D341Med (cell line): ENCODE data around the gene MPRIP.

ENCODE experiments used
- DNase-seq: peaks from one replicate; pipeline ENCODE4 v3.0.0; 2012; ENCODE audit warnings: low spot score

The MPRIP gene

DNA sequence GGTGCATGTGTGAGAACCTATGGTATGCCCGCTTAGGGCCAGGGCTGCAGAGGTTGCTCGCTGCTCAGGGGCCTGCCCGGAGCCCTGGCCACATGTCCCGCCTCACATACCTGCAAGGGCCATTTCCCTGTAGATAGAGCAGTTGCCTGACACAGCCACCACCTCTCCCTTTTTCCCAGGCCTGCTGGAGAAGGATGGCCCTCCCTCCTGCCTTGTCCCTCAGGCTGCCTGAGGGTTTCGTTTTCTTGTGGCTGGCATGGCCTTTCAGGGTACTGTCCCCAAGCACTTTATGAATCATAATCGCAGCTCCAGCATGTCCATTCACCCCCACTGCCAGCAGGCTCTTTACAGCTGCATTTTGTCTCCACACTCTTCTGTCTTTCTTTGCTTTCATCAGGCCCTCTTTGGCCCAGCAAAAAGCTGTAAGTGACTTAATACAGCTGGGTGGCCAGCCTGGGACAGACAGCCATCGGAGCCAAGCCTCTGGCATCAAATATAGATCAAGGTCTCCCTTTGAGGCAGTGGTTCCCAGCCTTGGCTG is 65.7 kb downstream of the MPRIP start:
- no peak for DNase-seq

DNA sequence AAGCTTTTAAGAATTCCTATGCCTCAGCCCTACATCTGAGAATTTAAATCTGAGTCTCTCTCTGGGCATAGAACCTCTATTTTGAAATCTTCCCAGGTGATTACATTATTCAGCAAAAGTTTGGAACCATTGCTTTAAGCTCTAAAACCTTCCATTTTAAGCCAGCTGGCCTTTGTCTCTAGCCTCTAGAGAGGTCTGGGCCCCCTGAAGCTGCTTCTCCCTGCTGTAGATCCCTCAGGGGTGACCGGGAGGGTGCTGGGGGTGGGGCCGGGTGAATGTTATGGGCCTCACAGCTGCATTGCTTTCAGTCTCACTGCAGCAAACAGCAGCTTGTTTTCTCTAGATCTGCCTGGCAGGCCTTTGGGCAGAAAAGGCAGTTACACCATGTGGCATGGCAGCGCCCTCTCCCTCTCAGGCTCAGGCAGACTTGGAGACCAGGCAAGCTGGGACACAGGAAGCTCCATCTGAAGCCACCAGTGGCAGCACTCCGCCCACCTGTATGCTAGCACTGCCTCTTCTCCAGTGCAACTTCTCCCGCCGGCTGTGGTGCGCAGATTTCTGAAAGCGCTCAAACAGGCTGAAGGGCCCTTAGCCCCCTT is 66.3 kb downstream of the MPRIP start:
- no peak for DNase-seq

GRCh38 chr17:17109256-17109655 is 67.0 kb downstream of the MPRIP start:
- DNase-seq: no peak

GRCh38 chr17:17109907-17110306 is 67.7 kb downstream of the MPRIP start:
- no peak for DNase-seq

GRCh38 chr17:17110520-17110919 is 68.3 kb downstream of the MPRIP start:
- DNase-seq: no peak

DNA sequence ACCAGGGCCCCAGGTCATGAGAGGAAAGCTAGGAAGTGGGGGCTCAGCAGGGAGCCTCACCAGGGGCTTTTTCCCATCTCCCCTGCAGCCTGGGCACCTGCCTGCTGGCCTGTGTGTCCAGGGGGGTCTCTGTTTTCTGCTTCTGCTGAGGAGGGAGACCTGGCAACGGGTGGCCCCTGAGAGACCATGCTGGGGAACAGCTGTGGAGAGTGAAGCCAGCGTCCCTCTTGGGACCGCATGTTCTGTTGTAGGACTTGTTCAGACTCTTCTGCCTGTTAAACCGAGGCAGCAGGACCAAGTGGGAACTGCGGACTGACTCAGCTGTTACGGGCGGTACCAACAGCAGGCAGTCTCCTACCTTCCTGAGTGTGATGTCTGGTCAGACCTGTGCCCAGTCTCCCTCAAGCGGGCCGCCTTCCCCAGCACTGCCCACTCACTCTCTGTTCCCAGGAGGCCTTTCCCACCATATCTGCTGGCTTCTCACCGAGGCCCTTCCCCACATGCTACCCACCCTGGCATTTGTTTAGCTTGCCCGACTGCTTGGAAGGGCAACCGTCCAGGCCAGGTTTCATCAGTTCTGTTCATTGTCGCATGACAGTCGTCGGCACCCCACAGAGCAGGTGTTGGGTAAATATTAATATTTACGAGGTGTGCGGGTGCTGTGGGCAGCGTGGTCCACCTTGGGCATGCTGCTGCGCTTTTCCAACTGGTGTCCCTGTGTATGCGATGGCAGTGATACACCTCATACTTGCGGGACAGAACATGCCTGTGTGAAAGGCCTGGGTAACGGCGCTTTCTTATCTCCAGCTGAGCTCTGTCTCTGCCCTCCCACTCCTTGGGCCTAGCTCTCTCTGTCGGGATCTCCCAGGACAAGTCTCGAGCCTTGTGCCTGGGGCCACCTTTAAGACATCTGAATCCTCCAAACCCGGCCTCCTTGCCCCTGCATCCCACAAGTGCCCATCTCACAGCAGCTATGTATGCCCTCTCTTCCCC is 69.4 kb downstream of the MPRIP start:
- DNase-seq: no peak

DNA sequence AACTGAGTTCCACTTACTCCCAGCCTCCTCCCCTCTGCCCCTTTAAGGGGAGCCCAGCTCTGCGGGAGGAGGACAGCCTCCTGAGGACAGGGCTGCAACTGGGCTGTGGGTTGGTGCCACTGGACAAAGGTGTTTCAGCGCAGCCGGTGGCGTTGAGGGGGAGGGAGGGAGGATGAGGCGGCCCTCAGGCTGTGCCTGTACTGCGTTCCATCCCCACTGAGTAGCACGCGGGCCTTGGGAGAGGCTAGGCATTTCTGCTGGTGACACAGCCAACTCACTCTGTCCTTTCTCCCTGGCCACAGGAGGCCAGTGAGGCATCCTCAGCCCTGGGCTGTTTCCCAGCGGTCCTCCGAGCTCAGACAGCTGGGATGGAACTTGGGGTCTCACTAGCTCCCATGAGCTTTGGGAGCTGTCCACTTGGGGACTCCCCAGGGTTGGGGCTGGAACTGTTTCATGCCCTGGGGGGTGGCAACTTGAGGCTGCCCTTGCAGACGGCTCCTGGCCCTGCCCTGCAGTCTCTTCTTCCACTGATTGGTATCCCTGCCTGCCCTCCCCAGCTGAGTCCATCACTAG is 70.5 kb downstream of the MPRIP start:
- no peak for DNase-seq

DNA sequence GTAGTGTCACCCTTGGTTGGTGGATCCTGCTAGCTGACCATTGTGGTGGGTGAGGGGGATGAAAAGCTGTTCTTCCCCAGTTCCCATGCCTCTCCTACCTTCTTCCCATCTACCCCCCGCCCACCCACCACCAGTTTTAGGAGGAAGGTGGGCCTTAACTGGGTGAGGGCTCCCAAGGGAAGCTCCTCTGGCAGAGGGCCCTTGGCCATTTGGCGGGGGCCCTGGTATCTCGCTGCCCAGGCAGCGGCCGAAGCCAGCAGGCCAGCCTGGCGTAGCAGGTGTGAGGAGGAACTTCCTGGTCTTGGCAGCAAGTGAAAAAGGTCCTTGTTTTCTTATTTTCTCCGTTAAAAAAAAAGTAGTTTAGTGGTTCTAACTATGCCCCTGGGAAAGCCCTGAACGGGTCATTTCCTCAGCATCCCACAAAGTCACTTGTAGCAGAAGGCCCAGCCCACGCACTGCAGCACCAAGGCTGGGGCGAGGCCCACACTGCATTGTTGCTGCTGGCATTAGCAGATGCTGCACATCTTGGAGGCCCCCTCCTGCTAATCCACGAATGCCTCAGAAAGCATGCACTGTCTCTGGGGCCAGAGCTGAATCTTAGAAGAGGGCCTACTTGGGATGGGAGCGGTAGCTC is 72.5 kb downstream of the MPRIP start:
- DNase-seq: no peak

- no peak for DNase-seq
Measured at GRCh38 chr17:17115620-17116019, 73.4 kb downstream of the MPRIP start.

GRCh38 chr17:17116406-17116805 is 74.1 kb downstream of the MPRIP start:
- no peak for DNase-seq

DNA sequence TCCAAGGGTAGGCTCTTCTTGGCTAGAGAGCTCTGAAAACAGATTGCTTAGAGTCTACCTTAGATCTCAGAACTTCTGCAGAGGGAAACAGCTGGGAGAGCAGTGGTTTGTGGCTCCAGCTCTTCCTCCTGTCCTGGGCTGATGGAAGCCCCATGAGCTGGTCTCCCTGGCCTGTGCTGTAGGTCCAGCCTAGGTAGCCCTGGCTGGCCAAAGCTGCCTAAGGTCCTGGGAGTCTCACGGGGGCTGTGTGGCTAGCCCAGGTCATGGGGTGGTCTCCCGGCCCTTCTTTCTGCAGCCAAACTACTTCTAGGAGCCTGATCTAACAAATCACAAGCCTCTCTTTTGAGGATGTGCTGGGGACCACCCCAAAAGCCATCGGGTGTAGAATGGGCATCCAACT is 75.7 kb downstream of the MPRIP start:
- DNase-seq: no peak

DNA sequence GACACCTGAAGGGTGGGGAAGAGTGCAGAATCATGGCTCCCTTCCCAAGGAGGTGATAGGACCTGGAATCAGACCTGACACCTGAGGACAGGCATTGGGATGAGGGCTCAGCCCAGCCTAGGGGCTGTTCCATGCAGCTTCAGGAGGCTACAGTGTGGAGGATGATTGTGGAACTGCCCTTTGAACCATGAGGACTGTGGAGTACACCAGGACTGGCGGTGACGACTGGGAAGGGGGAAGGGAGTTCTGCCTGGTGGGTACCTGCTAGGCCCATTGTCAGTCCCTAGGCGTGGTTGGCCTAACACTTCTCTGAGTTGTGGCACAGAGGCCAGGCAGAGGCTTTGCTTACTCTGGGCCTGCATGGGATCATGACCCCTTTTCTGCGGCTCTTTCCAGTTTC is 76.1 kb downstream of the MPRIP start:
- no peak for DNase-seq

- no peak for DNase-seq
Measured at GRCh38 chr17:17119106-17119505, 76.8 kb downstream of the MPRIP start.

- DNase-seq: no peak
Measured at GRCh38 chr17:17119533-17119932, 77.3 kb downstream of the MPRIP start.

GRCh38 chr17:17120294-17120693 is 78.0 kb downstream of the MPRIP start:
- no peak for DNase-seq

DNA sequence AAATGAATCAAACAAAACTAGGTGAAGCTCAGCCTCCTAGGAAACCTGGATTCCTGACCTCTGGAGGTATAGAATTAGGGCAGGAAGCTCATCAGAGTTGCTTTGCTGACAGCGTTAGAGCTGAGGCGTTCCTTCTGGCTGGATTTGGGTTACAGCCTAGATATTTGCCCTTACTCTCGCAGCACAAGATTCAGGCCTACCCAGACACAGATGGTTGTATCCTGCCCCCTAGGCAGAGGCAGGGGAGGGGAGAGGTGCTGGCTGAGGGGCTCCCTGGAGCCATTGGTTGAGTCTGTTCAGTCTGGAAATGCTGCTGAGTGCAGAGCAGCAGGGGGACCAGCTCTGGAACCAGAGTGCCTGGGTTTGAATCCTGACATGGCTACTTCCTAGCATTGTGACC is 78.4 kb downstream of the MPRIP start:
- no peak for DNase-seq

- DNase-seq: no peak
Measured at GRCh38 chr17:17121162-17121561, 78.9 kb downstream of the MPRIP start.

DNA sequence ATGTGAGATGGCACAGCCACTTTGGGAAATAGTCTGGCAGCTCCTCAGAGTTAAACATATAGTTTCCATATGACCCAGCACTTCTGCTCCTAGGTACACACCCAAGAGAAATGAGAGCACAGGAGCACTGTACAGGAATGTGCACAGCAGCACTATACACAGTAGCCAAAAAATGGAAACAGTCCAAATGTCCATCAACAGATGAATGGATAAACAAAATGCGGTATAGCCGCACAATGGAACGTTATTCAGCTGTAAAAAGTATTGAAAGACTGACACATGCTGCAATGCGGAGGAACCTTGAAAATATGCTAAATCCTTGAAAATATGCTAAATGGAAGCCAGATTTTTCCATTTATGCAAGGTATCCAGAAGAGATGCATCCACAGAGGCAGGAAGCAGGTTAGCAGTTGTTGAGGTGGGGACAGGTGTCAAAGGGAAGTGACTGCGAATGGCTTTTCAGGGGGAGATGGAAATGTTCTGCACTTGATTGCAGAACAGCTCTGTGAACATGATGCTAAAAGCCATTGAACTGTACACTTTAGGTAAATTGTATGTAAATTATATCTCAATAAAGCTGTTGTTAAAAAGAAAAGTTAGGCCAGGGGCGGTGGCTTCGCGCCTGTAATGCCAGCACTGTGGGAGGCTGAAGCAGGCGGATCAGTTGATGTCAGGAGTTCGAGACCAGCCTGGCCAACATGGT is 80.7 kb downstream of the MPRIP start:
- DNase-seq: no peak

DNA sequence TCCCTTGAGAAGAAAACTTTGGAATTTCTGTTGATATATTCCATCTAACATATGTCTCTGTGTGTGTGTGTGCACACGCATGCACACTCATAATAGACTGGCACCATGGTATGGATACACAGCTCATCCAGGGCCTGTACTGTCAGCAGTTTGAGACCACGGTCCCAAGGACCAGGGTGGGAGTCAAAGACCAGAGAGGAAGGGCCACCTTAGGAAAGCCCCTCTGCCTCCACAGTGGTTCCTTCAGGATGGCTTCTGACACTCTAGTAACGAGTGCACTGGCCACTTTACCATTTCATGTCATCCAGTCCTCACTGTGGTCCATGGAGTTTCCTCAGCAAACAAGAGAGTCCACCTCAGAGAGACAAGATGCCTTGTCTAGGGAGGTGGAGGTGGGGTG is 82.1 kb downstream of the MPRIP start:
- DNase-seq: no peak

- no peak for DNase-seq
Measured at GRCh38 chr17:17125136-17126084, 83.2 kb downstream of the MPRIP start.
